HK-2 (cell line): Measurements from ENCODE around the gene NCKAP5.

ENCODE experiments used
- DNase-seq: peaks from one replicate; pipeline ENCODE4 v3.0.0-alpha.2; 2018; ENCODE audit not compliant: unreplicated experiment

NCKAP5 gene

DNA sequence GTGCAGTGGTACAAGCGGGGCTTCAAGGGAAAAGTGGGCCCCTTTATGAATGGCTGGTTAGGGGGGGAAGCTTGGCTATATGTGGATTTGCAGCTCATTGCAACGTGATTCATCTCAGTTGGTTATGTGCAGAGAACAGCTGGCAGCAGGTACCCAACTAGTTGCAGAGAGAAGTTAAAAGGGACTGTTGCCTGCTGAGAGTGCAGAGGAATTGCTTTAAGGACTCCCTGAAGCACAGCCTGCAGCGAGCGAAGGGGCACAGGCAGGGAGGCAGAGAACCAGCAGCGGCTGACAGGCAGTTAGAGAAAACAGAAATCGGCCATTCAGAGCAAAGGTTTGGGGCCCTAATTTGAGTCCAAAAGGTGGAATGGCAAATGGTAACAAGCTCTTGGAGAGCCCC is 620.1 kb downstream of the NCKAP5 start:
- no peak for DNase-seq

DNA sequence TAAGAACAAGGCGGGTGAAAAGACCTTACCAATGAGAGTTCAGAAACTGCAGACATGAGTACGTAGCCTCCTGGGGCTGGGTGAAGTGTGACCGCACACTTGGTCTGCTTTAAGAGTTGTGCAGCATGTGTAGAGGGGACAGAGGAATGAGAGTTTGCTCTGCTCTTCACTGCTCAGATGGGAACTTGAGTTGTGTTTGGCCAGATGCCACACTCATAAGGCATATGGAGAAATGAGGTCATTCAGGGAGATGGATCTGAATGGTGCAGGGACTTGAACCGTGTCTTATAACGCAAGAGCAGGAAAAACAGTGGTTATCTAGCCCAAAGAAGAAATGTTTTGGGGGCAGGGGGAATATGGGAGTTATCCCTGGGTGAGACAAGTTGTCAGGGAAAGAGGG is 624.4 kb downstream of the NCKAP5 start:
- no peak for DNase-seq

DNA sequence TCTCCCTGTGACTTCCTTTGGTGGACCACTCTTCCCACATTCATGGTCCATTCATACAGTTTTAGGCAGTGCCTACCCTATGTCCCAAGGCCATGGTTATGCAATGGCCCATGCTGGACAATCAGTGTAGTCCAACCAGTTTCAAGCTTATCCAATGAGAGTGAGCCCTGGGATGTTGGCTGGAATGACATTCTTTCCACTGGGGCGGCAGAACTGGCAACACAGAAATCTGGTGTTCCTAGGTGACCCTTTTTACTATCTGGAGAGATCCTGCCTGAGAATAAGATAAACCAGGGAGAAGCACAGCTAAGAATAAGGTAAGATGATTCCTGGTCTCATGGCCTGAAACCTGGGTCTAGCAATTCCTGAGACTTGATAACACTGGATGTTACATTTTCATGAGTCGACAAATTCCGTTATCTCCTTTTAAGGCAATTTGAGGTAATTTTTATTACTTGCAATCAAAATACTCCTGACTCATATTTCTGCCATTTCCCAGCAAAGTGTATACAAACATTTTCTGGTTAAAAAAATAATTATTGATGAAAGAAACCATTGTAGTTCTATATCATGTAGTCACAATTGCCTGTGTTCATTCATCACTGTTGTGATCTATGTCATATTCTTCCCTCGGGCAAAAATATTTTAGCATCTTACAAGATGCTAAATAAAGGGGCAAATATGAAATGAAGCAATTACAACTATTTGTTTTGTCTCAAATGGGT is 626.8 kb downstream of the NCKAP5 start:
- no peak for DNase-seq

- no peak for DNase-seq
These were observed 630.6 kb downstream of the NCKAP5 start for GRCh38 chr2:132937629-132938028.

- DNase-seq, result no peak
These were observed 631.5 kb downstream of the NCKAP5 start for GRCh38 chr2:132936791-132937190.

DNA sequence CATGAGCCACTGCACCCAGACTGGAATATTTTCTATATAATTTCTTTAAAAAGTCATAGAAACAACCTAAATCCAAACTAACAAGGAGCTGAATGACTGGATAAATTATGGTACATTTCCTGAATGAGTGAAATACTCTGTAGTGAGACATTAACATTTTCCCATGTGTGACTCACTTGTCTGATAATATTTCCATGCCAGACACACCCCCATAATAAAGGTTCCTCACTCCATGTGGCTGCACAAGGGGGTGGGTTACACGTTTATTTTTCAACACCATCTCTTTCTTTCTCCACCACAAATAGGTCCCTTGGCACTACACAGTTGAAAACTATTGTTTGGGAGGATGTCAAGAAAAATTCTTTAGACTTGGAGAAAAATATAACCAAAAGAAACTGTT is 632.0 kb downstream of the NCKAP5 start:
- DNase-seq, result no peak

DNA sequence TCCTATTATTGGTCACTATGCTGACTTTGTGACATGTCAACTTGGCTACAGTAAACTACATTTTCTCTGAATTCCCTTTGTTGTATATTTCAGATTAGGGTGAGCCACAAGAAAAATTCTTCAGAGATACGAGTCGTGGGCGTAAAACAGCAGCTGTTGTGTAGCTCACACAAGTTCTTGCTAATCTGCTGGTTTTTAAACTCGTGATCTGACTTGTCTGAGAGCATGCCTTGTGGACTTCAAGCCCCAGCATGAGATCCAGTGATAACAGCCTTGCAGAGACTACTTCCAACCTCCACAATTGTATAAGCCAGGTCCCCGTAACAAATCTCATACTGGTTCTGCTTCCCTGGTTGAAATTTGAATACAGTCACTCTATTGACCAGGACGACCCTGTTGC is 638.5 kb downstream of the NCKAP5 start:
- DNase-seq, result no peak

DNA sequence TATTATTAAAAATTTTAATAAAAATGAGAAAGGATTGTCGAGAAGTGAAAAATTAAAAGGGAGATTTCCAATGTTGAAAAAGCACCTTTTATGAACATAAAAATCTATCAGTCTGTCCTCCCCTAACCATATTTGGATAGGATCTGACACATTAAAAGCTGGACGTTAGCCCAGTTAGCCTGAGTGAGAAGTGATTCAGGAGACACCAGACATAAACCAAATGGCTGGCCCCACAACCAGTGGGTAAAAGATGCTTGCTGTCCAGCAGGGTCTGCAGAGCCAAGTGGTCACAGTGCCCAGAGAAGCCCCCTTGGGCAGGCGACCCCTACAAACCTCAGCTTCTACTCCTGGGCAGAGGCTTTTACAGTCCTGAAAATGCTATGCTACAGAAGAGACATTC is 644.5 kb downstream of the NCKAP5 start:
- no peak for DNase-seq

GRCh38 chr2:132915812-132916549 is 652.3 kb downstream of the NCKAP5 start:
- no peak for DNase-seq

- no peak for DNase-seq
These were observed 656.2 kb downstream of the NCKAP5 start for GRCh38 chr2:132911726-132912724.

DNA sequence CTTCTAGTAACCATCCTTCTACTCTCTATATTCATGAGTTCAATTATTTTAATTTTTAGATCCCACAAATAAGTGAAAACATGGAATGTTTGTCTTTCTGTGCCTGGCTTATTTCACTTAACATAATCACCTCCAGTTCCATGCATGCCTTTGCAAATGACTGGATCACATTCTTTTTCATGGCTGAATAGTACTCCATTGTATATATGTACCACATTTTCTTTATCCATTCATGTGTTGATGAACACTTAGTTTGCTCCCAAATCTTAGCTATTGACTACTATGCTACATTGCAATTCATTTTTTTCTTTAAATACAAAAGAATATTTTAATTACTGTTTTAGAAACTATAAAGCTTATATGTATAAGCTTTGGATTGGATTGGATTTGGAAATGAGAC is 657.8 kb downstream of the NCKAP5 start:
- no peak for DNase-seq

DNA sequence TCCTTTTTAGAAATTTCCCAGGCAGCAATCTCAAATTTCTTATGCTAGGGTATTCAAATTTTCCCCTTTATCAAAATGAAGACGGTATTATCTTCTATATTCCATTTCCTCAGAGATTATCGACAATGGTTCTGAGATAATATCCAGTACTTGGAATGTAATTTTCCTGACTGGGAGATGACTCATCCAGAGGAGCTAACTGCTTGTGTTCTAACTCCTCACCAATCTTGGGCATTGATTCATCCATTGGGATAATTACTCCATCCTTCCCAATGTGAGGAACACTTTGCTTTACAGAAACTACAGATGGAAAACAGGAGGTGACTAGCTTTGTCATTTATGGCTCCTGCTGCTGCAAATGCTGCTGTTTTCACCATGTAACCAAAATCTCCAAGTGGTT is 658.8 kb downstream of the NCKAP5 start:
- no peak for DNase-seq

GRCh38 chr2:132904142-132904842 is 664.0 kb downstream of the NCKAP5 start:
- DNase-seq, result no peak

DNA sequence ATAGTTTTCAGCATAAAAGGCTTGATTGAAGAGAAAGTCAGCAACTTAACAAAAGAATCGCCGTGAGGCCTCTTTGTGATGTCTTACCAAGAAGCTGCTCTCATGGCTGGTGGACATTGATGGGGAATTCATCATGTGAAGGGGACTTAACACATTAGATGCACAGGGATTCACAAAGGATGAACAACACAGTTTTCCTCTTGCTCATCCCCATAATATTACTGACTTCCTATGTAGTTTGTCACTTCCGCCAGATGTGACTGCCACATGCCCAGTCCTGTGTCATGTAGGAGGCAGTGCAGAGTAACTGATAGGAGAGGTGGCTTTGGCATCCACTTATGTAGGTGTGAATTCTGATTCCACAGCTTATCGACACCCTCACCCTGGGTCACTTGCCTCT is 665.6 kb downstream of the NCKAP5 start:
- no peak for DNase-seq

GRCh38 chr2:132901661-132902060 is 666.6 kb downstream of the NCKAP5 start:
- no peak for DNase-seq

DNA sequence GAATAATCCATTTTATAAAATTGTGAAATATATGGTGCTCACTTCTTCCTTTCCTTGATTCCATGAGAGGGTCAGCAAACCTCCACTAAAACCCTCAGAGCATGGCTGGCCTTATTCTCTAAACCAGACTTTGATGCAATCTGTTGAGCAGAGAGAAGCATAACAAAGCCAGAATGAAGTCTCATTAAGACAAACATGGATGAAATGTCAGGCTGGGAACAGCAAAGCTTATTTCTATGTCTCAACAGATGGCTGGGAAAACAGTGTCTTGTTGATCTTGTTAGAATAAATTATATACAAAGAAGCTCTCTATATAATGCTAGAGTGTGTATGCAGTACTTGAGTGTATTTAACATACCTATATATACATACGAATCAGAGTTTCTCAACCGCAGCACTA is 671.2 kb downstream of the NCKAP5 start:
- DNase-seq, result no peak

GRCh38 chr2:132896073-132896472 is 672.2 kb downstream of the NCKAP5 start:
- no peak for DNase-seq

DNA sequence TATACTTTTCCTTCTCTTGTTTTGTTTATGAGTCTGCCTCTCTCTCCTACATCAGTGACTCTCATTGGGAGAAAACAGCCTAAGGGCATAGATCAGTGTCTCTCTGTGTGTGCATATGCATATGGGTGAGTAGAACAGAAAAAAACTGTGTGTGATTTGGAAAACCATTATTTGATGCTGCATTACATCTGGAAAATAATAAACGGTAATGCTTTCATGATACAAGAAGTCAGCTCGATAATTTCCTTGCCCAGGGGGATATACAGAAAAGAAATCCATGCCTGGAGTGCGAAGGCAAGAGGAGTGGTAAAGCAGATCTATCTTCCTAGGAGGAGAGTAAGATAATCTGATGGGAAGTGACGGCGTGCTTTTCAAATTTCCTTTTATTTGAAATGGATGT is 676.8 kb downstream of the NCKAP5 start:
- no peak for DNase-seq

DNA sequence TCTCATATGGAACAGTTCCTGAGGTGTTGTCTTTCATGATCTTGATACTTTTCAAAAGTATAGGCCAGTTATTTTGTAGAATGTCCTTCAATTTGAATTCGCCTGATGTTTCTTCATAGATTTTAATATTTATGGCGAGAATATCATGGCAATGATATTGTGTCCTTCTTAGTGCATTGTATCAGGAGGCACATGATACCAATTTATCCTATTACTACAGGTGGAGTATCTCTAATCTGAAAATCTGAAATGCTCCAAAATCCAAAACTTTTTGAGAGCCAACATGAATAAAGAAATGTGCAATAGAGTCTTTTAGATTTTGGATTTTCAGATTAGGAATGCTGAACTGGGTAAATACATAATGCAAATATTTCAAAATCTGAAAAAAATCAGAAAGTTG is 681.7 kb downstream of the NCKAP5 start:
- DNase-seq, result no peak

- no peak for DNase-seq
These were observed 683.6 kb downstream of the NCKAP5 start for GRCh38 chr2:132884705-132885104.

DNA sequence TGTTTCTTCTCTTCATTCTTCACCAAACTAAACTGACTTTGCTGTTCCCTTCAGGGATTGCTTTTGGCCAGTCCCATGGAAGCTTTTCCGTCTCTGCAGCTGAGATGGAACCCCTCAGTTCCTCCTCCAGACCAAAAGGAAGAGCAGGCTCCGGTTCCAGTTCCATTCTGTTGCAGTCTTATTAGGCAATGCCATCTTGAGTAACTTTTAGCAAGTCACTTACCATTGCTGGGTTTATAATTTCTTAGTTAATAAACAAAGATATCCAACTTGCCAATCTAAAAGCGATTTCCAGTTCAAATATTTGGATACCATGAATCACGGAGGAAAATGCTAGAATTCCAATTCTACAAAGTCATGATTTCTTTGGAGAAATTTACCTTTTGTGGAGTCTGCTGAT is 684.0 kb downstream of the NCKAP5 start:
- no peak for DNase-seq

DNA sequence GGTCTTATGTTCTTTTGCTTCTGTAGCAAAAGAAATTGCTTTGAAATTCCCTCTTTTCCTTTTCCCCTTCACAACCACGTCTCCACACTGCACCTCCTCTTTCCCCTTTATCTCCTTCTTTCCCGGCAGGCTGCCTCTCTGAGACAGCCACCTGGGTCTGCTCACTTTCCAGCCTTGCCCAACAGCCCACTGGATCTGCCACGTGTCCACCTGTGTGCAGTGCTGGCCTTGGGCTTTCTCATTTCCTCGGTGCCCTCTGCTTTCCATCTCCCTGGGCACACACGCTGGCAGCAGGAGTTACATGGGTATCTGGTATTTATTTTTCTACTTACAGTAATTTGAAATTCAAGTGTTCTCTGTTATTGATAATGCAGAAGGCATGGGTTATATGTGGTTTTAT is 684.8 kb downstream of the NCKAP5 start:
- DNase-seq, result no peak
